ENCODE data around the gene CAMK4. TPM values are rescaled to one million over a fixed set of nuclear protein-coding genes. Genes with fewer than 3 reads are reported as not detected.

Gene CAMK4
- total and polyA plus RNA-seq, 9 of the 15 experiments (the other 6 are each of a cell fraction or from before 2014, with no cell fraction given), result 0.35 TPM; not detected in 8

DNA sequence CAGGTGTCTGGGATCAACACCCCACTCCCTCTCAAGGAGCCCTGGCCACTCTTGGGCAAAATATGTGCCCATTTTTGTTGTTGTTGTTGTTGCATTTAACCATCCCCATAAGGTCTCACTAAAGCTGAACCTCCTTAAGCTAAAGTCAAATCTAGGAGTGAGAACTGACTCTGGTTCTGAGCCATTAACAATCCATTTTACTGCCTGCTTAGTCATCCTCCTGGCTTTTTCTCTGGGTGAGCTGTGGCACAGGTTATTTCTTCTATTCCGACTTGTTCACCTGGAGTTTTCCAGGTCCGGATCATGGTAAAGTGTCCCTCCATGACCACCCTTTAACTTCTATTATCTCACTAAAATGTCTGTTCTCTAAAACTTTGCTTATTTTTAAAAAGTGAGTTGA, 85.2 kb downstream of the CAMK4 start:
- Histone ChIP-seq H3K36me3 (ENCODE audit: control insufficient read depth, insufficient read depth, low read length) (no peaks in the 10 kb centered on the region), H3K4me1 (replicated peaks in 1 of 2; ENCODE audit: control insufficient read depth in 2 of 2, insufficient read depth in 2 of 2, low read length in 2 of 2) (no peaks in the 10 kb centered on the region), H3K27ac (ENCODE audit: extremely low read depth, low read depth, low read length) (no peak overlapping the region), H3K4me2 (ENCODE audit: insufficient read depth, low read length) (no peak overlapping the region), H3K4me3 (no peak overlapping the region), H4K20me1 (replicated peaks; ENCODE audit: control insufficient read depth, insufficient read depth, low read length) (no peaks in the 10 kb centered on the region), H3K9me1 (ENCODE audit: control insufficient read depth, insufficient read depth, low read length) (no peaks in the 10 kb centered on the region), H3K9ac (ENCODE audit: insufficient read depth in 1 of 2, low read depth in 2 of 2, low read length in 2 of 2) (no peak overlapping the region), H2AFZ (ENCODE audit: low read depth, low read length) (no peak overlapping the region), H3K27me3 (ENCODE audit: control insufficient read depth in 2 of 2, insufficient read depth in 2 of 2, low read length in 2 of 2) (no peaks in the 10 kb centered on the region), H3K9me3 (replicated peaks; ENCODE audit: control insufficient read depth, insufficient read depth, low read depth, low read length) (0 out of 2 replicates have a peak, but pooled peaks cover 3% of the 10 kb centered on the region), H3K79me2 (ENCODE audit: control insufficient read depth, insufficient read depth, low read length) (no peaks in the 10 kb centered on the region)
- in situ Hi-C loops (cut with MboI) (no loop called here), intact Hi-C loops (cut with micrococcal nuclease) (no loop called here)
- FAIRE-seq (no peak), ATAC-seq (no peak), DNase-seq (ENCODE audit: extremely low read depth in 1 of 4, low spot score in 3 of 4) (no peak)
- TF ChIP-seq, protein P1, sequence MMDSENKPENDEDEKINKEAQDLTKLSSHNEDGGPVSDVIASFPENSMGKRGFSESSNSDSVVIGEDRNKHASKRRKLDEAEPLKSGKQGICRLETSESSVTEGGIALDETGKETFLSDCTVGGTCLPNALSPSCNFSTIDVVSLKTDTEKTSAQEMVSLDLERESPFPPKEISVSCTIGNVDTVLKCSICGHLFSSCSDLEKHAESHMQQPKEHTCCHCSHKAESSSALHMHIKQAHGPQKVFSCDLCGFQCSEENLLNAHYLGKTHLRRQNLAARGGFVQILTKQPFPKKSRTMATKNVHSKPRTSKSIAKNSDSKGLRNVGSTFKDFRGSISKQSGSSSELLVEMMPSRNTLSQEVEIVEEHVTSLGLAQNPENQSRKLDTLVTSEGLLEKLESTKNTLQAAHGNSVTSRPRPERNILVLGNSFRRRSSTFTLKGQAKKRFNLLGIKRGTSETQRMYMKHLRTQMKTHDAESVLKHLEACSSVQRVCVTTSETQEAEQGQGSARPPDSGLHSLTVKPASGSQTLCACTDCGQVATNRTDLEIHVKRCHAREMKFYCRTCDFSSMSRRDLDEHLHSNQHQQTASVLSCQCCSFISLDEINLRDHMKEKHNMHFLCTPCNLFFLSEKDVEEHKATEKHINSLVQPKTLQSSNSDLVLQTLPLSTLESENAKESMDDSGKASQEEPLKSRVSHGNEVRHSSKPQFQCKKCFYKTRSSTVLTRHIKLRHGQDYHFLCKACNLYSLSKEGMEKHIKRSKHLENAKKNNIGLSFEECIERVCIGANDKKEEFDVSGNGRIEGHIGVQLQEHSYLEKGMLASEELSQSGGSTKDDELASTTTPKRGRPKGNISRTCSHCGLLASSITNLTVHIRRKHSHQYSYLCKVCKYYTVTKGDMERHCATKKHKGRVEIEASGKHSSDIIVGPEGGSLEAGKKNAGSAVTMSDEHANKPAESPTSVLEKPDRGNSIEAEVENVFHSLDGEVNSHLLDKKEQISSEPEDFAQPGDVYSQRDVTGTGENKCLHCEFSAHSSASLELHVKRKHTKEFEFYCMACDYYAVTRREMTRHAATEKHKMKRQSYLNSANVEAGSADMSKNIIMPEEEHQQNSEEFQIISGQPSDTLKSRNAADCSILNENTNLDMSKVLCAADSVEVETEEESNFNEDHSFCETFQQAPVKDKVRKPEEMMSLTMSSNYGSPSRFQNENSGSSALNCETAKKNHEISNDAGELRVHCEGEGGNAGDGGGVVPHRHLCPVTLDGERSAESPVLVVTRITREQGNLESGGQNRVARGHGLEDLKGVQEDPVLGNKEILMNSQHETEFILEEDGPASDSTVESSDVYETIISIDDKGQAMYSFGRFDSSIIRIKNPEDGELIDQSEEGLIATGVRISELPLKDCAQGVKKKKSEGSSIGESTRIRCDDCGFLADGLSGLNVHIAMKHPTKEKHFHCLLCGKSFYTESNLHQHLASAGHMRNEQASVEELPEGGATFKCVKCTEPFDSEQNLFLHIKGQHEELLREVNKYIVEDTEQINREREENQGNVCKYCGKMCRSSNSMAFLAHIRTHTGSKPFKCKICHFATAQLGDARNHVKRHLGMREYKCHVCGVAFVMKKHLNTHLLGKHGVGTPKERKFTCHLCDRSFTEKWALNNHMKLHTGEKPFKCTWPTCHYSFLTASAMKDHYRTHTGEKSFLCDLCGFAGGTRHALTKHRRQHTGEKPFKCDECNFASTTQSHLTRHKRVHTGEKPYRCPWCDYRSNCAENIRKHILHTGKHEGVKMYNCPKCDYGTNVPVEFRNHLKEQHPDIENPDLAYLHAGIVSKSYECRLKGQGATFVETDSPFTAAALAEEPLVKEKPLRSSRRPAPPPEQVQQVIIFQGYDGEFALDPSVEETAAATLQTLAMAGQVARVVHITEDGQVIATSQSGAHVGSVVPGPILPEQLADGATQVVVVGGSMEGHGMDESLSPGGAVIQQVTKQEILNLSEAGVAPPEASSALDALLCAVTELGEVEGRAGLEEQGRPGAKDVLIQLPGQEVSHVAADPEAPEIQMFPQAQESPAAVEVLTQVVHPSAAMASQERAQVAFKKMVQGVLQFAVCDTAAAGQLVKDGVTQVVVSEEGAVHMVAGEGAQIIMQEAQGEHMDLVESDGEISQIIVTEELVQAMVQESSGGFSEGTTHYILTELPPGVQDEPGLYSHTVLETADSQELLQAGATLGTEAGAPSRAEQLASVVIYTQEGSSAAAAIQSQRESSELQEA (IDR thresholded peaks at IDR 0.05; ENCODE audit: low read depth), result no peak
- TF ChIP-seq GTF2F1 (IDR thresholded peaks at IDR 0.05; ENCODE audit: low read depth, low read length) (no peak), NFIX (CRISPR knock-in tag; IDR thresholded peaks at IDR 0.05; ENCODE audit: low read depth) (no peak), POLR3G (IDR thresholded peaks at IDR 0.05; ENCODE audit: extremely low read depth, insufficient read length, insufficient replicate concordance) (no peak), NR2C2 (CRISPR knock-in tag; IDR thresholded peaks at IDR 0.05) (no peak), NR2C2 (tag; IDR thresholded peaks at IDR 0.05) (no peak)
- TF ChIP-seq, protein P2, sequence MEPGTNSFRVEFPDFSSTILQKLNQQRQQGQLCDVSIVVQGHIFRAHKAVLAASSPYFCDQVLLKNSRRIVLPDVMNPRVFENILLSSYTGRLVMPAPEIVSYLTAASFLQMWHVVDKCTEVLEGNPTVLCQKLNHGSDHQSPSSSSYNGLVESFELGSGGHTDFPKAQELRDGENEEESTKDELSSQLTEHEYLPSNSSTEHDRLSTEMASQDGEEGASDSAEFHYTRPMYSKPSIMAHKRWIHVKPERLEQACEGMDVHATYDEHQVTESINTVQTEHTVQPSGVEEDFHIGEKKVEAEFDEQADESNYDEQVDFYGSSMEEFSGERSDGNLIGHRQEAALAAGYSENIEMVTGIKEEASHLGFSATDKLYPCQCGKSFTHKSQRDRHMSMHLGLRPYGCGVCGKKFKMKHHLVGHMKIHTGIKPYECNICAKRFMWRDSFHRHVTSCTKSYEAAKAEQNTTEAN (CRISPR knock-in tag; IDR thresholded peaks at IDR 0.05), result no peak
- no TSS peak for BruUV-seq (replicated peaks)
- POLR2A ChIA-PET, result no interaction called here
- CTCF ChIA-PET (ENCODE audit: low intra/inter-chr PET ratio), result no interaction called here
- WGBS (ENCODE audit: insufficient coverage, low coverage, missing lambda C conversion rate), result 7% methylated on average over 2 of the region's 2 CpGs
